A549 (cell line): ENCODE data around the gene DRC3. TPM values are rescaled to one million over a fixed set of nuclear protein-coding genes. Genes with fewer than 3 reads are reported as not detected.
A peak's percentile ranks its signal among the peaks of the same experiment; 100 is the strongest.

Experiments used
- ATAC-seq, 2 experiments: fragments of 200-7000 bp in 1 of 2; fragments of >200 bp in 1 of 2; cut with Nextera tagmentation in 1 of 2; cut with Tn5 transposase in 1 of 2; 3 replicates each; pipeline versions ENCODE4 v1.8.0 to v1.9.1; 2018 to 2020; ENCODE audit warnings: mild to moderate bottlenecking in 1 of 2, moderate library complexity in 1 of 2
- CTCF ChIA-PET: fragments of 300-600 bp; sonication (Branson Sonifier 250); formaldehyde crosslinking; extraction: SDS; loops from one replicate; lab custom pipeline; 2021; ENCODE audit warnings: antibody characterized with exemption, inconsistent platforms; lab: Yijun Ruan, JAX
- POLR2A ChIA-PET: fragments of 350-600 bp; formaldehyde crosslinking; extraction: SDS; loops from one replicate; lab custom pipeline; 2021; ENCODE audit warnings: antibody characterized with exemption, inconsistent platforms; lab: Yijun Ruan, JAX
- DNase-seq, 2 experiments: peaks; one replicate each; pipeline versions ENCODE4 v3.0.0 to v3.0.0-alpha.2; 2011 to 2016; ENCODE audit warnings: low read depth in 1 of 2, low spot score in 1 of 2
- FAIRE-seq: peaks from 2 replicates; lab custom pipeline; 2011; peaks lifted over from hg19 to GRCh38; lab: Jason Lieb, UNC
- H3K27ac ChIP-seq, 2 experiments: fragments of >200 bp; sonication (Bioruptor Twin); formaldehyde crosslinking; 3 replicates each; pipeline ENCODE4 v1.5.1; 2016 to 2017
- H3K4me1 ChIP-seq: fragments of >200 bp; sonication (Bioruptor Twin); formaldehyde crosslinking; 3 replicates; pipeline ENCODE4 v1.6.1; 2016
- H3K4me2 ChIP-seq: fragments of >200 bp; sonication (Bioruptor Twin); formaldehyde crosslinking; 3 replicates; pipeline ENCODE4 v1.6.1; 2016
- H3K4me3 ChIP-seq: fragments of >200 bp; sonication (Bioruptor Twin); formaldehyde crosslinking; 3 replicates; pipeline ENCODE4 v1.5.1; 2016
- H3K9me3 ChIP-seq: fragments of >200 bp; sonication (Bioruptor Twin); formaldehyde crosslinking; 3 replicates; pipeline ENCODE4 v1.6.1; 2016
- BHLHE40 ChIP-seq: IDR thresholded peaks from 2 replicates; pipeline ENCODE4 v1.6.1; 2012; ENCODE audit warnings: low read depth, low read length, inconsistent platforms
- CBX8 ChIP-seq: fragments of 200-600 bp; sonication (generic); IDR thresholded peaks from 2 replicates; pipeline ENCODE4 v1.6.1; 2016
- EHF ChIP-seq: fragments of 250-450 bp; sonication (Bioruptor Pico); IDR thresholded peaks from 2 replicates; pipeline ENCODE4 v1.5.0; 2020; ENCODE audit warnings: mild to moderate bottlenecking
- EHMT2 ChIP-seq: fragments of 200-600 bp; sonication (generic); IDR thresholded peaks from 2 replicates; pipeline ENCODE4 v1.6.1; 2016; ENCODE audit warnings: antibody characterized with exemption, low read depth, mild to moderate bottlenecking, moderate library complexity
- FOSB ChIP-seq: fragments of 250-450 bp; sonication (Bioruptor Pico); IDR thresholded peaks from 2 replicates; pipeline ENCODE4 v1.5.0; 2020; ENCODE audit warnings: mild to moderate bottlenecking, moderate library complexity
- FOSL2 ChIP-seq, 2 experiments: fragments of 450-650 bp in 1 of 2; fragments of >200 bp in 1 of 2; sonication (Bioruptor Twin) in 1 of 2; formaldehyde crosslinking; IDR thresholded peaks; 2 replicates each; pipeline versions ENCODE4 v1.5.0 to v1.6.1; 2016 to 2020; ENCODE audit warnings: mild to moderate bottlenecking in 1 of 2, moderate library complexity in 1 of 2
- GATA3 ChIP-seq: IDR thresholded peaks from 2 replicates; pipeline ENCODE4 v1.6.1; 2012; ENCODE audit warnings: borderline replicate concordance
- HDAC2 ChIP-seq: fragments of 200-600 bp; sonication (generic); IDR thresholded peaks from 2 replicates; pipeline ENCODE4 v1.6.1; 2016
- HEYL ChIP-seq: fragments of 250-450 bp; sonication (Bioruptor Pico); IDR thresholded peaks from 2 replicates; pipeline ENCODE4 v1.8.0; 2021; ENCODE audit warnings: mild to moderate bottlenecking, moderate library complexity
- HOXA7 ChIP-seq: fragments of 250-450 bp; sonication (Bioruptor Pico); IDR thresholded peaks from 2 replicates; pipeline ENCODE4 v1.5.0; 2020; ENCODE audit warnings: mild to moderate bottlenecking, moderate library complexity
- JUN ChIP-seq, 2 experiments: fragments of >200 bp; sonication (Bioruptor Twin); formaldehyde crosslinking; IDR thresholded peaks; 2 replicates in 1 of 2; 3 replicates in 1 of 2; pipeline ENCODE4 v1.6.1; 2016 to 2017
- JUNB ChIP-seq: fragments of >200 bp; sonication (Bioruptor Twin); formaldehyde crosslinking; IDR thresholded peaks from 2 replicates; pipeline ENCODE4 v1.6.1; 2016
- KDM1A ChIP-seq: fragments of 200-600 bp; sonication (generic); IDR thresholded peaks from 2 replicates; pipeline ENCODE4 v1.6.1; 2016; ENCODE audit warnings: low read depth, mild to moderate bottlenecking
- KDM5A ChIP-seq: fragments of 200-600 bp; sonication (generic); IDR thresholded peaks from 2 replicates; pipeline ENCODE4 v1.6.1; 2016; ENCODE audit warnings: antibody characterized with exemption, mild to moderate bottlenecking
- MAFK ChIP-seq: fragments of 450-650 bp; IDR thresholded peaks from 2 replicates; pipeline ENCODE4 v1.6.1; 2014; ENCODE audit not compliant: partially characterized antibody
- MAZ ChIP-seq: fragments of 150-350 bp; IDR thresholded peaks from 2 replicates; pipeline ENCODE4 v1.6.1; 2014; ENCODE audit warnings: antibody characterized with exemption, low read depth, low read length, borderline replicate concordance
- MYC ChIP-seq: IDR thresholded peaks from 2 replicates; pipeline ENCODE4 v1.6.1; 2012; ENCODE audit warnings: mild to moderate bottlenecking, inconsistent platforms, low read length, improper control_type of control experiment, borderline replicate concordance
- POLR2A ChIP-seq: IDR thresholded peaks from 2 replicates; pipeline ENCODE4 v1.6.1; 2012; ENCODE audit warnings: mild to moderate bottlenecking, low read length
- RARB ChIP-seq: fragments of 250-450 bp; sonication (Bioruptor Pico); IDR thresholded peaks from 2 replicates; pipeline ENCODE4 v1.8.0; 2021; ENCODE audit warnings: mild to moderate bottlenecking, moderate library complexity
- RFX5 ChIP-seq: fragments of 450-650 bp; IDR thresholded peaks from 2 replicates; pipeline ENCODE4 v1.7.1; 2014; ENCODE audit warnings: antibody characterized with exemption, mild to moderate bottlenecking, moderate library complexity
- RNF2 ChIP-seq: fragments of 200-600 bp; sonication (generic); IDR thresholded peaks from 2 replicates; pipeline ENCODE4 v1.6.1; 2016; ENCODE audit warnings: low read depth, mild to moderate bottlenecking, antibody characterized with exemption, moderate library complexity, borderline replicate concordance
- TFCP2L1 ChIP-seq: fragments of 250-450 bp; sonication (Bioruptor Pico); IDR thresholded peaks from 2 replicates; pipeline ENCODE4 v1.5.0; 2021; ENCODE audit warnings: mild to moderate bottlenecking
- ZC3H11A ChIP-seq: fragments of 450-650 bp; IDR thresholded peaks from 2 replicates; pipeline ENCODE4 v1.6.1; 2014; ENCODE audit warnings: antibody characterized with exemption, mild to moderate bottlenecking
- ZFP36 ChIP-seq: fragments of 450-650 bp; IDR thresholded peaks from 2 replicates; pipeline ENCODE4 v1.6.1; 2014; ENCODE audit warnings: borderline replicate concordance; ENCODE audit not compliant: partially characterized antibody
- ZSCAN20 ChIP-seq: fragments of 250-450 bp; sonication (Bioruptor Pico); IDR thresholded peaks from 2 replicates; pipeline ENCODE4 v1.8.0; 2022; ENCODE audit warnings: mild to moderate bottlenecking, moderate library complexity
- WGBS: methylation state at CpG from one replicate; pipeline ENCODE4 v1.1.6; 2017; ENCODE audit errors: missing lambda C conversion rate; 5-methylcytosine and 5-hydroxymethylcytosine counted together
- polyA plus RNA-seq, 4 experiments: library from polyadenylated mRNA; depleted of rRNA in 3 of 4; stranded (reverse); fragments of >200 nt; fragmentation: RNase III in 1 of 4; extraction: RNeasy Plus Mini Kit Qiagen cat#74134 plus additional on column Dnase treatment in 1 of 4; gene quantifications; 2 replicates in 3 of 4; 3 replicates in 1 of 4; pipeline ENCODE4 v1.2.3, GENCODE V29; 2011 to 2017
- TF ChIP-seq, protein P1 (sequence below): fragments of >200 bp; sonication (Bioruptor Twin); formaldehyde crosslinking; IDR thresholded peaks from 2 replicates; pipeline ENCODE4 v1.6.1; 2016
- TF ChIP-seq, protein P2 (sequence below): fragments of 450-650 bp; IDR thresholded peaks from 2 replicates; pipeline ENCODE4 v1.6.1; 2014; ENCODE audit warnings: antibody characterized with exemption
- TF ChIP-seq, protein P3 (sequence below): fragments of >200 bp; sonication (Bioruptor Twin); formaldehyde crosslinking; IDR thresholded peaks from 3 replicates; pipeline ENCODE4 v1.5.1; 2016
- TF ChIP-seq, protein P4 (sequence below): IDR thresholded peaks from 2 replicates; pipeline ENCODE4 v1.6.1; 2012
- TF ChIP-seq, protein P5 (sequence below): IDR thresholded peaks from 2 replicates; pipeline ENCODE4 v1.6.1; 2012; ENCODE audit warnings: low read depth, borderline replicate concordance
- TF ChIP-seq, protein P6 (sequence below): IDR thresholded peaks from 2 replicates; pipeline ENCODE4 v1.6.1; 2012

Gene DRC3
- polyA plus RNA-seq, 2 of the 4 experiments (the other 2 are of a cell fraction) = 2.9 to 3.1 TPM

DNA sequence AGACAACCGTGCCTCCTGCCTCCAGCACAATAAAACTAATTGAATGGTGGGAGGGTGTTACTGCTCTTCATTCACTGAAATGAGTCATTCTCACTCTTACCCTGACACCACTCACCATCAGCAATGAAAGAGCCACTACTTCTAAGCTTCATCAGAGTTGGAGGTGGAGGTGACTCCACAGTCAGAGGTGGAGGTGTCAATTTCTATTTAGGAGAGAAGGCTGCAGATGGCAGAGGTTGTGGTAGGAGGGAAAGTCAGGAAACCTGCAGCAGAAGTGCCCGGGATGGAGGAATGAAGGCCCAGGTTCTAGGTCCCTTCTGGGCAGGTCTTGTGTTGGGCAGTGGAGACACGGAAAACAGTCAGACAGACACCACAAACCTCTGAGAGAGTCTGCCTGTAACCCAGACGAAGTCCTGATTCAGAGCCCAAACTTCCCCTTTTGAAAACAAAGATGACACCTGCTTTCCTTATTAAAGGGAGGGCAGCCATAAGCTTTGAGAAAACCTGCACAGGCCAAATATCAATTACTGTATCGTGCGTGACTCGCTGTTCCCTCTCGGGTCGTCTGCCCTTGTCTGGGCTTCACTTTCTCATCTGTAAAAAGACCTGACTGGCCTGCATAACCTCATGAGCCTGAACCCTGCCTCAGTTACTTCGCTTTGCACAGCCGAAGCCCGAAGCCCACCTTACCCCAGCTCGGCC, 65.6 kb downstream of the DRC3 start:
- TF ChIP-seq TFCP2L1 (CRISPR knock-in tag) = 0 out of 2 replicates have a peak, but pooled peaks have one; percentile 31
- TF ChIP-seq, protein P1, sequence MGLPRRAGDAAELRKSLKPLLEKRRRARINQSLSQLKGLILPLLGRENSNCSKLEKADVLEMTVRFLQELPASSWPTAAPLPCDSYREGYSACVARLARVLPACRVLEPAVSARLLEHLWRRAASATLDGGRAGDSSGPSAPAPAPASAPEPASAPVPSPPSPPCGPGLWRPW = no peak
- peak in 1 of 2 experiments; percentile 19; a peak in 3 of 6 replicates for ATAC-seq
- H3K4me2 ChIP-seq = peak overlapping the region; percentile 99
- peaks cover 31% of the 10 kb centered on the region for H3K4me1 ChIP-seq
- POLR2A ChIA-PET = no interaction called here
- H3K4me3 ChIP-seq = peak overlapping the region; percentile 68
- peak overlapping the region; percentile 81 to 86 for H3K27ac ChIP-seq
- no peak for DNase-seq
- H3K9me3 ChIP-seq = no peaks in the 10 kb centered on the region
- 4% methylated on average over 13 of the region's 13 CpGs for WGBS
- CTCF ChIA-PET = interaction anchor here (0.7 to 8.3 kb wide), 10 partner anchors 10 to 357 kb away, joined by 3 to 214 read pairs (median 4); partner anchors contain the start of gene RAI1
- no peak for FAIRE-seq

DNA sequence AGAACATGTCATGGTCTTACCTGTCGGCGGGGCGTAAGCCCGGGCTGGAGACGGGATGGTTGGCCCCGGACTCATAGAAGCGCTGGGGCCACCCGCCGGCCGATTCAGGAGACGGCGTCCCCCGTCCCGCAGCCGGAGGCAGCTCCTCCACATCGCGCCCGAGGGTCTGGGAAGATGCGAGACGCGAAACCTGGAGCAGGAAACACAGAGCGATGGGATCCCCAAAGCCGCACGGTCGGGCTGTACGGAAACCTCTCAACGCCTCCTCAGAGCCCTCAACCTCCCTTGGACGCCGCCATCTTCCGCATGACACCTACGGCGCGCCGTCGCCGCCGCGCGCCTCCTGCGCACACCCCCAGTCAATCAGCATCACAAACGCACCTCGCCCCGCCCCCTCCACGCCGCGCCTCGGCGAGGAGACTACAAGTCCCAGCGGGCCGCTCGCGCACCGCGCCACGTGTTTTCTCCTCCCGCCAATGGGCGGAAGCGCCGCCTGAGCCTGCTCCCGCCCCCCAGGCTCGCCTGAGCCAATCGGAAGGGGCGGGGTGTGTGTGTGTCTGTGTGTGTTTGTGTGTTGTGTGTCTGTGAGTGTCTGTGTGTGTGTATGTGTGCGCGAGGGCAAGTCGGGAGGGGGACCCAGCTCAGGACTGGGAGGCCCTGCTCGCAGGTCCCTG, 66.3 kb downstream of the DRC3 start, which contains the start of the genes ATPAF2 and GID4:
Gene ATPAF2, minus strand, starts transcription at position 308 of the 674 bp plus-strand sequence. Its CDS starts 155 bp downstream, at position 153.
Gene GID4, plus strand, starts transcription at position 548 of the 674 bp plus-strand sequence. Its CDS starts 57 bp downstream, at position 605.
- Histone ChIP-seq H3K9me3 (no peaks in the 10 kb centered on the region), H3K4me1 (peaks cover 31% of the 10 kb centered on the region), H3K4me2 (peak within 1 kb of the TSS; percentile 99), H3K27ac (peak within 1 kb of the TSS; percentile 81 to 92), H3K4me3 (peak within 1 kb of the TSS; percentile 68)
- peak; percentile 89 to 95 for ATAC-seq
- peak; percentile 98 to 100 for DNase-seq
- CTCF ChIA-PET = interaction anchor here (0.6 to 8.3 kb wide), 8 partner anchors 10 to 358 kb away, joined by 3 to 214 read pairs (median 4); partner anchors contain the start of gene RAI1
- WGBS = 2% methylated on average over 47 of the region's 67 CpGs
- FAIRE-seq = peak; percentile 85
- POLR2A ChIA-PET = interaction anchor here (1.1 kb wide), 1 partner anchor 203 kb away, joined by 4 read pairs; no protein-coding TSS in a partner anchor
- TF ChIP-seq, protein P1 = no peak
- TF ChIP-seq POLR2A (peak; percentile 58), MAFK (no peak), TFCP2L1 (CRISPR knock-in tag) (no peak), ZSCAN20 (CRISPR knock-in tag) (no peak), JUN (IDR thresholded peaks at IDR 0.05) (peak in 1 of 2 experiments; percentile 86; a peak in 3 of 5 replicates), RNF2 (no peak), JUNB (no peak), ZC3H11A (no peak), MYC (peak; percentile 45; the same call in 1 of the 2 replicates), EHMT2 (peak; percentile 40; the same call in 1 of the 2 replicates), HEYL (CRISPR knock-in tag) (no peak), HDAC2 (peak; percentile 81; the same call in 1 of the 2 replicates), FOSB (CRISPR knock-in tag) (no peak), CBX8 (no peak), KDM5A (peak; percentile 97), GATA3 (0 out of 2 replicates have a peak, but pooled peaks have one; percentile 8), HOXA7 (CRISPR knock-in tag) (no peak), KDM1A (no peak), EHF (CRISPR knock-in tag) (no peak), RARB (CRISPR knock-in tag) (no peak), FOSL2 (IDR thresholded peaks at IDR 0.05) (no peak), FOSL2 (CRISPR knock-in tag; IDR thresholded peaks at IDR 0.05) (peak; percentile 5; the same call in 1 of the 2 replicates), ZFP36 (no peak), MAZ (peak; percentile 63; the same call in 1 of the 2 replicates), RFX5 (no peak), BHLHE40 (no peak)
- TF ChIP-seq, protein P2, sequence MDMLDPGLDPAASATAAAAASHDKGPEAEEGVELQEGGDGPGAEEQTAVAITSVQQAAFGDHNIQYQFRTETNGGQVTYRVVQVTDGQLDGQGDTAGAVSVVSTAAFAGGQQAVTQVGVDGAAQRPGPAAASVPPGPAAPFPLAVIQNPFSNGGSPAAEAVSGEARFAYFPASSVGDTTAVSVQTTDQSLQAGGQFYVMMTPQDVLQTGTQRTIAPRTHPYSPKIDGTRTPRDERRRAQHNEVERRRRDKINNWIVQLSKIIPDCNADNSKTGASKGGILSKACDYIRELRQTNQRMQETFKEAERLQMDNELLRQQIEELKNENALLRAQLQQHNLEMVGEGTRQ = peak; percentile 98
- TF ChIP-seq, protein P3, sequence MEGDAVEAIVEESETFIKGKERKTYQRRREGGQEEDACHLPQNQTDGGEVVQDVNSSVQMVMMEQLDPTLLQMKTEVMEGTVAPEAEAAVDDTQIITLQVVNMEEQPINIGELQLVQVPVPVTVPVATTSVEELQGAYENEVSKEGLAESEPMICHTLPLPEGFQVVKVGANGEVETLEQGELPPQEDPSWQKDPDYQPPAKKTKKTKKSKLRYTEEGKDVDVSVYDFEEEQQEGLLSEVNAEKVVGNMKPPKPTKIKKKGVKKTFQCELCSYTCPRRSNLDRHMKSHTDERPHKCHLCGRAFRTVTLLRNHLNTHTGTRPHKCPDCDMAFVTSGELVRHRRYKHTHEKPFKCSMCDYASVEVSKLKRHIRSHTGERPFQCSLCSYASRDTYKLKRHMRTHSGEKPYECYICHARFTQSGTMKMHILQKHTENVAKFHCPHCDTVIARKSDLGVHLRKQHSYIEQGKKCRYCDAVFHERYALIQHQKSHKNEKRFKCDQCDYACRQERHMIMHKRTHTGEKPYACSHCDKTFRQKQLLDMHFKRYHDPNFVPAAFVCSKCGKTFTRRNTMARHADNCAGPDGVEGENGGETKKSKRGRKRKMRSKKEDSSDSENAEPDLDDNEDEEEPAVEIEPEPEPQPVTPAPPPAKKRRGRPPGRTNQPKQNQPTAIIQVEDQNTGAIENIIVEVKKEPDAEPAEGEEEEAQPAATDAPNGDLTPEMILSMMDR = peak; percentile 9; the same call in 2 of the 3 replicates
- TF ChIP-seq, protein P4, sequence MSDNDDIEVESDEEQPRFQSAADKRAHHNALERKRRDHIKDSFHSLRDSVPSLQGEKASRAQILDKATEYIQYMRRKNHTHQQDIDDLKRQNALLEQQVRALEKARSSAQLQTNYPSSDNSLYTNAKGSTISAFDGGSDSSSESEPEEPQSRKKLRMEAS = peak; percentile 94
- TF ChIP-seq, protein P5, sequence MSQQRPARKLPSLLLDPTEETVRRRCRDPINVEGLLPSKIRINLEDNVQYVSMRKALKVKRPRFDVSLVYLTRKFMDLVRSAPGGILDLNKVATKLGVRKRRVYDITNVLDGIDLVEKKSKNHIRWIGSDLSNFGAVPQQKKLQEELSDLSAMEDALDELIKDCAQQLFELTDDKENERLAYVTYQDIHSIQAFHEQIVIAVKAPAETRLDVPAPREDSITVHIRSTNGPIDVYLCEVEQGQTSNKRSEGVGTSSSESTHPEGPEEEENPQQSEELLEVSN = peak; percentile 33; the same call in 1 of the 2 replicates
- TF ChIP-seq, protein P6, sequence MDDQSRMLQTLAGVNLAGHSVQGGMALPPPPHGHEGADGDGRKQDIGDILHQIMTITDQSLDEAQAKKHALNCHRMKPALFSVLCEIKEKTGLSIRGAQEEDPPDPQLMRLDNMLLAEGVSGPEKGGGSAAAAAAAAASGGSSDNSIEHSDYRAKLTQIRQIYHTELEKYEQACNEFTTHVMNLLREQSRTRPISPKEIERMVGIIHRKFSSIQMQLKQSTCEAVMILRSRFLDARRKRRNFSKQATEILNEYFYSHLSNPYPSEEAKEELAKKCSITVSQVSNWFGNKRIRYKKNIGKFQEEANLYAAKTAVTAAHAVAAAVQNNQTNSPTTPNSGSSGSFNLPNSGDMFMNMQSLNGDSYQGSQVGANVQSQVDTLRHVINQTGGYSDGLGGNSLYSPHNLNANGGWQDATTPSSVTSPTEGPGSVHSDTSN = peak; percentile 85
